Activated CD4-positive, alpha-beta T cell treated with anti-CD3 and anti-CD28 coated beads for 36 hours (primary cell): ENCODE measurements around the gene GBP7. TPM values are rescaled to one million over a fixed set of nuclear protein-coding genes. Genes with fewer than 3 reads are reported as not detected.
"Not testable (repeated sequence)": the region's sequence is repeated elsewhere in the genome, so short reads cannot be mapped to it uniquely, and the experiment has no call there.

Experiments
- ATAC-seq: fragments of 200-7000 bp; cut with Tn5 transposase; one replicate; pipeline ENCODE4 v1.10.0; 2021; ENCODE audit warnings: mild to moderate bottlenecking, moderate library complexity
- CTCF ChIA-PET: fragments of 350-600 bp; sonication (Branson Sonifier 250); formaldehyde crosslinking; loops from one replicate; lab custom pipeline; 2021; ENCODE audit warnings: antibody characterized with exemption; lab: Charles Lee
- POLR2A ChIA-PET: fragments of 350-600 bp; sonication (Branson Sonifier 250); formaldehyde crosslinking; loops from one replicate; lab custom pipeline; 2021; ENCODE audit warnings: antibody characterized with exemption, inconsistent platforms; lab: Charles Lee
- DNase-seq: peaks from one replicate; pipeline ENCODE4 v3.0.0-alpha.2; 2020
- H3K27ac Mint-ChIP-seq: one replicate; pipeline ENCODE4 v1.8.0; 2021; ENCODE audit warnings: mixed read lengths
- H3K27me3 Mint-ChIP-seq: one replicate; pipeline ENCODE4 v1.8.0; 2021; ENCODE audit warnings: mixed read lengths
- H3K36me3 Mint-ChIP-seq: one replicate; pipeline ENCODE4 v1.8.0; 2021; ENCODE audit warnings: low read depth, mixed read lengths
- H3K4me1 Mint-ChIP-seq: one replicate; pipeline ENCODE4 v1.8.0; 2021; ENCODE audit warnings: mixed read lengths
- H3K4me3 Mint-ChIP-seq: one replicate; pipeline ENCODE4 v1.8.0; 2021; ENCODE audit warnings: mild to moderate bottlenecking, moderate library complexity, mixed read lengths
- H3K9me3 Mint-ChIP-seq: one replicate; pipeline ENCODE4 v1.8.0; 2021; ENCODE audit warnings: low read depth, mixed read lengths
- intact Hi-C, 2 experiments: fragments of 100-400 bp; cut with DNase I in 1 of 2; cut with micrococcal nuclease in 1 of 2; formaldehyde crosslinking; loops; one replicate each; pipeline versions ENCODE4 v1.14.2 to v1.15.1; 2022 to 2024; cut with DNase I, micrococcal nuclease
- total RNA-seq, 2 experiments: library from RNA; stranded (reverse); gene quantifications; one replicate each; pipeline ENCODE4 v1.2.3, GENCODE V29; 2021

GBP7 gene
- total RNA-seq, result not detected

DNA sequence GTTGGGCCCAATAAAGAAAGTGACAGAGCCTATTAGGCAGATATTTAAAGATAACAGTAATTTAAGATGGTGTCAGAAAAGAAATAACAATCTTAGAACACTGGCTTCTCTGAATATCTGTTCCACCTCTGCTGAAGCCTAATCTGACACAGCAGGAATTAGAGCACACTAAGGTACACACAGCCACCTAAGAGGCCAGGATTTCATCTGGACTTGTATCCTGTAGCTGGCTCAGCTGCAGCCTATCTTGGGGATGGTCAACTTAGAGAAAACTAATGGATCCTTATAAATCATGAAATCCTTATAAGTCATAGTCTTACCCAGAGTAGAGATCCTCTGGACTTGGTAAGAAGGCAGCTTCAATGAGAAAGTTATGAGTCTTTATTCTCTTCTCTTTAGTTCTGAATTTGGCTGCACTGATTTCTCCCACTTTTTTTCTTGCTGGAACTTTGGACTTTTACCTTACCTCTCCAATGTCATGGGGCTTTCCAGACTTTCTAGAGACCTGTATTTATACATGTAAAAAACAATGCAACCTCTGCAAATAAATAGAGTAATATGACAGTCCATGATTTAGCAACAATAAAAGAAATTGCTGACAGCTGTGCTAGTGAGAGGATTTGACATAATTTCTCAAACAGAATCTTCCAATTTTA lies at the start of gene GBP7:
TSS of gene GBP7 (minus strand) at position 403 of the 656 bp plus-strand sequence. CDS start 4,068 bp downstream, outside the sequence.
- POLR2A ChIA-PET, result no interaction called here
- H3K27me3 Mint-ChIP-seq, result no peaks in the 10 kb centered on the region
- H3K4me1 Mint-ChIP-seq, result peaks cover 9% of the 10 kb centered on the region
- no peaks in the 10 kb centered on the region for H3K9me3 Mint-ChIP-seq
- CTCF ChIA-PET, result interaction anchor here (0.7 kb wide), 1 partner anchor 118 kb away, joined by 3 read pairs; no protein-coding TSS in a partner anchor
- no peaks in the 10 kb centered on the region for H3K36me3 Mint-ChIP-seq
- DNase-seq, result no peak
- intact Hi-C loops, result no loop called here
- no peak for ATAC-seq
- H3K27ac Mint-ChIP-seq, result no peak within 1 kb of the TSS
- no peak within 1 kb of the TSS for H3K4me3 Mint-ChIP-seq

DNA sequence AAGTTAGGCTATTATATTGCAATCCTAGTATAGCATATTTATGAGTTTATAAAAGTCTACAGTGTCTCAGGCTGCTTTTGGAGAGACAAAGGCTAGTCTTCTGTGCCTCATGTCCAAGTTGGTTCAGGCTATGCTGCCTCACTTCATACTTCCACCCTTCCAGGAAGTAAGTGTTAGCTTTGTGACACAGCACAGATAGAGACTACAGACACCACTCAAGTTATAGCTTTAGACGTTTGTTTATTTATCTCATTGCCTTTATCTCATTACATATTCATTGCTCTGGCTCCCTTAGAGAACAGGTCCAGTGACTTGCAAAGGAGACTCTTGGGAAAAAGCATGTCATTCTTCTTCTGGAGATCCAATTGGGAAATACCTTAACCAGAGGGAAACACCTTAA lies 45.5 kb upstream of the GBP7 start:
- Mint-ChIP-seq H3K36me3 (peaks cover 4% of the 10 kb centered on the region), H3K27me3 (no peaks in the 10 kb centered on the region), H3K9me3 (peaks cover 6% of the 10 kb centered on the region), H3K4me3 (no peak overlapping the region), H3K4me1 (peaks cover 3% of the 10 kb centered on the region), H3K27ac (no peak overlapping the region)
- ATAC-seq (no peak), DNase-seq (no peak)
- CTCF ChIA-PET, result interaction anchor here (0.7 to 1.3 kb wide), 3 partner anchors 9 to 136 kb away, joined by 3 to 5 read pairs (median 4); no protein-coding TSS in a partner anchor
- intact Hi-C loops, result no loop called here
- POLR2A ChIA-PET, result no interaction called here

GRCh38 chr1:89219851-89220250 lies 44.0 kb upstream of the GBP7 start:
- H3K36me3 Mint-ChIP-seq, H3K27ac Mint-ChIP-seq, ATAC-seq, DNase-seq, H3K4me3 Mint-ChIP-seq, CTCF ChIA-PET, H3K4me1 Mint-ChIP-seq, H3K9me3 Mint-ChIP-seq, POLR2A ChIA-PET, H3K27me3 Mint-ChIP-seq, intact Hi-C loops: not testable (repeated sequence)

GRCh38 chr1:89218941-89219340 lies 43.1 kb upstream of the GBP7 start:
- H3K27ac Mint-ChIP-seq, POLR2A ChIA-PET, CTCF ChIA-PET, H3K9me3 Mint-ChIP-seq, H3K27me3 Mint-ChIP-seq, DNase-seq, H3K4me3 Mint-ChIP-seq, H3K36me3 Mint-ChIP-seq, H3K4me1 Mint-ChIP-seq, ATAC-seq, intact Hi-C loops: not testable (repeated sequence)

DNA sequence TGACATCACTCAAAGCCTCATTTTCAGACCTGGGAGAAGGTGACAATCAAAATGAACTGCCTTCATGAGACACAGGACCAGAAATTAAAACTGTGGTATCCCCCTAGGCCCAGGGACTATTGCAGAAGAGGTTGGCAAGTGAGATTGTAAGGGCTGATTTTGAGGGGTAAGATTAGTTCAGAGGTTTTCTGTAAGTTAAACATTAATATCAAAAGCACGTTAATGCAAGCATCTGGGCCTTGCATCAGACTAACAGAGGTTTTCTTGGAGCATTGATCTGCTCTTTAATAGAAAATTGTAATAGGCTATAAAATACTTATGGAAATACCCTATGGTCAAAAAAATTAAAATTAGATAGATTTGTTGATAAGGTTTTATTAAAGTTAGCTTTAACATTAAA lies 37.5 kb upstream of the GBP7 start:
- DNase-seq (no peak), ATAC-seq (no peak)
- intact Hi-C loops, result no loop called here
- H3K27me3 Mint-ChIP-seq, result no peaks in the 10 kb centered on the region
- H3K4me1 Mint-ChIP-seq, result peaks cover 3% of the 10 kb centered on the region
- H3K4me3 Mint-ChIP-seq, result no peak overlapping the region
- H3K9me3 Mint-ChIP-seq, result peaks cover 3% of the 10 kb centered on the region
- H3K36me3 Mint-ChIP-seq, result peaks cover 2% of the 10 kb centered on the region
- H3K27ac Mint-ChIP-seq, result no peak overlapping the region
- CTCF ChIA-PET, result interaction anchor here (1.6 kb wide), 1 partner anchor 8 kb away, joined by 4 read pairs; no protein-coding TSS in a partner anchor
- POLR2A ChIA-PET, result no interaction called here

DNA sequence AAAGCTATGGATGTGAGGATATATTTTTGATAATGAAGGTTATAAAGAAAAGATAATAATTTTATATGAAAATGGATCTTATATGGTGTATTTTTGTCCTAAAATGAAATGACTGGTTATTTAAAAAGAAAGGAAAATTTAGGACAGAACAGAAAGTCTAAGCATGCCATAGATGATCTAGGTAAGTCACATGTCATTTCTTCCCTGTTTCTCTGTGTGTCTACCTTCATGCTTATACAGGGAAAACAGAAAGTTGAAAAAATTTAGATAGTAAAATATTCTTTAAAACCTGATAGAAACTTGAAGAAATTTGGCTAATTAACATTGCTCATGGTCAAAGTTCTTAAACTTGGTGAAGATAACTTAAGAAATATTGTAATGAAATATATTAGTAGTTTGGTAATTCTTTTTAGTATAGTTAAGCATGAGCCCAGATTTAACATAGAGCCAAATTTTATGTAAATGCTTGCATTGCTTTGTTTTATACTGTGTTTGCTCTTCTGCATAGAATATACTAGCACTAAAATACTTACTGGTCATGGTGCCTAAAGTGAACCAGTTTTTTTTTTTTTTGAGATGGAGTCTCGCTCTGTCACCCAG lies 35.3 kb upstream of the GBP7 start:
- POLR2A ChIA-PET, result no interaction called here
- DNase-seq (no peak), ATAC-seq (no peak)
- Mint-ChIP-seq H3K4me3 (no peak overlapping the region), H3K27me3 (no peaks in the 10 kb centered on the region), H3K36me3 (peaks cover 7% of the 10 kb centered on the region), H3K4me1 (peaks cover 2% of the 10 kb centered on the region), H3K9me3 (peaks cover 3% of the 10 kb centered on the region), H3K27ac (no peak overlapping the region)
- intact Hi-C loops, result no loop called here
- CTCF ChIA-PET, result no interaction called here

GRCh38 chr1:89206373-89206772 lies 30.6 kb upstream of the GBP7 start:
- POLR2A ChIA-PET, result no interaction called here
- intact Hi-C loops, result loop anchor here in 1 of 2 experiments (2.0 kb wide), 1 partner anchor 16 kb away; no protein-coding TSS in a partner anchor
- CTCF ChIA-PET, result no interaction called here
- H3K4me3 Mint-ChIP-seq, result no peak overlapping the region
- no peaks in the 10 kb centered on the region for H3K27me3 Mint-ChIP-seq
- ATAC-seq (no peak), DNase-seq (no peak)
- H3K4me1 Mint-ChIP-seq, result peaks cover 25% of the 10 kb centered on the region
- no peak overlapping the region for H3K27ac Mint-ChIP-seq
- peaks cover 10% of the 10 kb centered on the region for H3K9me3 Mint-ChIP-seq
- H3K36me3 Mint-ChIP-seq, result peaks cover 19% of the 10 kb centered on the region

GRCh38 chr1:89203166-89203565 lies 27.4 kb upstream of the GBP7 start:
- ATAC-seq (peak; percentile 20), DNase-seq (no peak)
- no peaks in the 10 kb centered on the region for H3K27me3 Mint-ChIP-seq
- peaks cover 19% of the 10 kb centered on the region for H3K36me3 Mint-ChIP-seq
- H3K9me3 Mint-ChIP-seq, result peaks cover 10% of the 10 kb centered on the region
- H3K4me3 Mint-ChIP-seq, result no peak overlapping the region
- CTCF ChIA-PET, result interaction anchor here (0.9 to 1.2 kb wide), 2 partner anchors 107 to 248 kb away, joined by 4 to 5 read pairs; no protein-coding TSS in a partner anchor
- intact Hi-C loops, result no loop called here
- H3K4me1 Mint-ChIP-seq, result peaks cover 43% of the 10 kb centered on the region
- POLR2A ChIA-PET, result no interaction called here
- no peak overlapping the region for H3K27ac Mint-ChIP-seq

- intact Hi-C loops, result no loop called here
- Mint-ChIP-seq H3K9me3 (peaks cover 7% of the 10 kb centered on the region), H3K36me3 (peaks cover 26% of the 10 kb centered on the region), H3K4me3 (peak overlapping the region; percentile 40), H3K4me1 (peaks cover 54% of the 10 kb centered on the region), H3K27ac (peak overlapping the region; percentile 85), H3K27me3 (no peaks in the 10 kb centered on the region)
- CTCF ChIA-PET, result interaction anchor here (0.5 kb wide), 1 partner anchor 189 kb away, joined by 3 read pairs; no protein-coding TSS in a partner anchor
- DNase-seq, result no peak
- no peak for ATAC-seq
- POLR2A ChIA-PET, result no interaction called here
Observed at GRCh38 chr1:89201106-89201794, 25.4 kb upstream of the GBP7 start.

DNA sequence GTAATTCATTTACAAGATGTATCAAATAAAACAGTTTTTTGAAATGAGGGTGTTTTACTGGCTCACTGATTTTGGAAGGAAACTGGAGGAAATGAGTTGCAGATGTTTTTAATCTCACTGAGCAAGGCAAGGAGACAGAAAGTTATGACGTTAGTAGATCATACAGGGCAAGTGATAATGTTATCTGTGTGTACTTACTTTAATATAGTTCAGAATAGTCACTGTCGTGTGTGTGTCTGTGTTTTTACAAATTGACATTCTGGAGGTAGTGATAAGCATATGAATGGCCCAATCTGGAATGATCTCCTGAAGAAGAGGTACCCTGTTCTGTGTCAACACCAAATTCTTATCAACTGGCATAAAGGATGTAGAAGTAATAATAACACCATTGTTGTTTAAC lies 24.9 kb upstream of the GBP7 start:
- peak overlapping the region; percentile 40 for H3K4me3 Mint-ChIP-seq
- no peaks in the 10 kb centered on the region for H3K27me3 Mint-ChIP-seq
- H3K4me1 Mint-ChIP-seq, result peaks cover 60% of the 10 kb centered on the region
- intact Hi-C loops, result loop anchor here in 1 of 2 experiments (1.0 kb wide), 1 partner anchor 74 kb away; the partner anchor contains the start of gene GBP2
- CTCF ChIA-PET, result interaction anchor here (0.7 kb wide), 1 partner anchor 115 kb away, joined by 3 read pairs; no protein-coding TSS in a partner anchor
- POLR2A ChIA-PET, result no interaction called here
- no peak for DNase-seq
- peaks cover 7% of the 10 kb centered on the region for H3K9me3 Mint-ChIP-seq
- peak; percentile 65 for ATAC-seq
- H3K36me3 Mint-ChIP-seq, result peaks cover 28% of the 10 kb centered on the region
- H3K27ac Mint-ChIP-seq, result peak overlapping the region; percentile 85

GRCh38 chr1:89199525-89200031 lies 23.8 kb upstream of the GBP7 start:
- POLR2A ChIA-PET, result interaction anchor here (0.7 to 1.8 kb wide), 3 partner anchors 12 to 74 kb away, joined by 3 to 28 read pairs (median 3); partner anchors contain the start of gene GBP2
- Mint-ChIP-seq H3K27ac (peak overlapping the region; percentile 98), H3K4me1 (peaks cover 70% of the 10 kb centered on the region), H3K36me3 (peaks cover 36% of the 10 kb centered on the region), H3K4me3 (peak overlapping the region; percentile 83), H3K9me3 (peaks cover 6% of the 10 kb centered on the region), H3K27me3 (no peaks in the 10 kb centered on the region)
- ATAC-seq (no peak), DNase-seq (no peak)
- intact Hi-C loops, result loop anchor here (1.0 to 5.0 kb wide), 9 partner anchors 71 to 523 kb away; partner anchors contain the start of genes GBP2 (in 2 of the 2), KYAT3 (in 1 of the 2) and RBMXL1 (in 1 of the 2)
- CTCF ChIA-PET, result no interaction called here
